CD4-positive, alpha-beta T cell treated with Interleukin-21 for 1 hour (primary cell): ENCODE measurements around the gene MIS18A.
A peak's percentile ranks its signal among the peaks of the same experiment; 100 is the strongest.
"Not testable (repeated sequence)": the region's sequence is repeated elsewhere in the genome, so short reads cannot be mapped to it uniquely, and the experiment has no call there.

Experiments used
- DNase-seq: peaks from one replicate; pipeline ENCODE4 v3.0.0-alpha.2; 2020

MIS18A gene, protein sequence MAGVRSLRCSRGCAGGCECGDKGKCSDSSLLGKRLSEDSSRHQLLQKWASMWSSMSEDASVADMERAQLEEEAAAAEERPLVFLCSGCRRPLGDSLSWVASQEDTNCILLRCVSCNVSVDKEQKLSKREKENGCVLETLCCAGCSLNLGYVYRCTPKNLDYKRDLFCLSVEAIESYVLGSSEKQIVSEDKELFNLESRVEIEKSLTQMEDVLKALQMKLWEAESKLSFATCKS

DNA sequence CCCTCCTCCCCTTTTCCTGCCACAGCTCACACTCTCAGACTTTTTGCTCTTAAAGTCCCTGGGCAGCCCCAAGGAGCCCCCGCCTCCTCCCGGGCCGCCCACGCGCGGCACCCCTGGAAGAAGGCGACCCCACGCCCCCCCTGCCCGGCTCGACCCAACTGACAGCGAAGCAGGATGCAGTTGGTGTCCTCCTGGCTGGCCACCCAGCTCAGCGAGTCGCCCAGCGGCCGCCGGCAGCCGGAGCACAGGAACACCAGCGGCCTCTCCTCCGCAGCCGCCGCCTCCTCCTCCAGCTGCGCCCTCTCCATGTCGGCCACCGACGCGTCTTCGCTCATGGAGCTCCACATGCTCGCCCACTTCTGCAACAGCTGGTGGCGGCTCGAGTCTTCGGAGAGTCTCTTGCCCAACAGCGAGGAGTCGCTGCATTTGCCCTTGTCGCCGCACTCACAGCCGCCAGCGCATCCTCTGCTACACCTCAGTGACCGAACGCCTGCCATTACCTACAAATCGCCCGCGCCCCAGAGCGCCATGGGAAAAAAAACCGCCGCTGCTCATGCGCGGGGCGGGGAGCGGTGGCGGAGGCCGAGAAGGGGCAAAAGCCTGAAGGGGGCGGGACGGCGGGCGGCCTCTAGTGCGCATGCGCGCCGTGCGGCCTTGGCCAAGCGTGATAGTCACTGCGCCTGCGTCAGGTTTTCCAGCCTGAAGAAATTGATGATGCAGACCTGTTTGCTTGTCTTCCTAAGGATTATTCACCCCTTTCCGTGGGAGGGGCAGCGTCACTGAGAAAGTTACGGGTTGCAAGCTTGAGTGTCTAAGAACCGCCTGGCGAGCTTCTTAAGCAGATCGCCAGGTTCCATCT, at the start of gene MIS18A:
Gene MIS18A, minus strand, starts transcription at position 532 of the 859 bp plus-strand sequence. Its CDS starts 35 bp downstream, at position 497.
- DNase-seq, result peak; percentile 96

DNA sequence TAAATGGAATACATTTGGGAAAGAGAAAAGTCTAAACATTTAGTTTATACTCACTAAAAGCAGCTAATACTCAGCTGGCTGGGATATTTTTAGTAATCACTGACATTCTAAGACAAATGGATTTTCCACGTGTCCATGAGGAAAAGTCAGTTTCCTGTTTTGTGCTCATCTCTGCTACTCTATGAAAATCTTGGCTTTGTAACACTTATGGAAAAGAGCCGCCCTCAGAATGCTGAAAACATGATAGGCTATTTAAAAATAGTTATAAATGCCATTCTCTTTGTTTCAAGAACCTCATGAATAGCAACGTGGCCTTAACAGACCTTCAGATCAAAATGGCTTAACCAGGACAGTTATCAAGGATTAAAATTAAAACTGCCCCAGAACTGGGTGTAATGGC, 49.7 kb upstream of the MIS18A start:
- DNase-seq, result no peak

DNA sequence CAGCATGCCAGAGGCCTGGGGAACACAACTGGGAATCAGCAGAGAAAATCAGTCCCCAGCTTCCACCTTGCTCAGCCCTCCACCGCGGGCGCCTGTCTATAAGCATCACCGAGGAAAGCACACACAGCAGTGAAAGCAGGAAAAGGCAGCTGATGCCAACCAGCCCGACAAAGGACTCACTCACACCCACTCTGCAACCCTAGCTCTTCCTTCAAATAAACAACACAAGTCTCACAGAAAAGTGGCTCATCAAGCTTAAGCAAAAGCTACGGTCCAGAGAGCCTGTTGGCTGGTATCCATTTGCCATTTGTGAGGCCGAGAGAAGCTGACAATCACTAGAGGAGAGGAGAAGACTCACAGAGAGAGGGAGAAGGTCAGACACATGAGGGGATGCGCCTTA, 46.9 kb upstream of the MIS18A start:
- no peak for DNase-seq

DNA sequence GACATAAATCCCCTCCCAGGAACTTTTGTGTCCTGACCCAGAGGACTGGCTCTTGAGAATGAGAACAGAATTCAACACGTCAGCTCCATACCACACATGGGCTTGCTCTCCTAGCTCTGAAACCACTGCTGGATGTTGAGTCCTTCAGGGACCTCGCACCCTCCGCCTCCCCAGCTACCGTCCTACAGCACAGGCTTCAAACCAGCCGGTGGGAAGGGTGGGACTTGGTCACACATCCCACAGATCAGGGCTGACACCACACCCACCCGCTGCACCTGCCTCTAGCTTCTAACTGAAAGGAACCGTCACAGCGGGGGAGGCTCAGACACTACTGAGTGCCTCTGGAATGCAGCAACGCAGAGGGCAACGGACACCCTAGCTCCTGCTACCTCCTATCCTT, 43.8 kb upstream of the MIS18A start:
- no peak for DNase-seq

DNA sequence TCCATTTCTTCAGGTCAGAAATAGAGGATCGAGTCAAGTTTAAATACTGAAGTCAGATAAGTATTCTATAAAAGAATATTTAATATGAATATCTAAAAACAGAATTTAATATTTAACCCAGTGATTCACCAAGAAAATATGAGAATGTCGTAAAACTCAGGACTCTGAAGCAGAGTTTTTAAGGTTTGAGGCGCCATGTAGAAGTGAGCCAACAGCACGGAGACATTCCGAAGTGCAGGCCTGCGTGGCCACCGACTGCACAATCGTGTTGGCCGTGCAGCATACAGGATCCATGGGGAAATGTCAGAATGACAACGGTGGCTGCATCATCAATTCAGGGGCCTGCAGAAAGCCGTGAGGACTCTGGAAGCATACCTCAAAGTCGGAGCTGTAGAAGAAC, 43.3 kb upstream of the MIS18A start:
- no peak for DNase-seq

DNA sequence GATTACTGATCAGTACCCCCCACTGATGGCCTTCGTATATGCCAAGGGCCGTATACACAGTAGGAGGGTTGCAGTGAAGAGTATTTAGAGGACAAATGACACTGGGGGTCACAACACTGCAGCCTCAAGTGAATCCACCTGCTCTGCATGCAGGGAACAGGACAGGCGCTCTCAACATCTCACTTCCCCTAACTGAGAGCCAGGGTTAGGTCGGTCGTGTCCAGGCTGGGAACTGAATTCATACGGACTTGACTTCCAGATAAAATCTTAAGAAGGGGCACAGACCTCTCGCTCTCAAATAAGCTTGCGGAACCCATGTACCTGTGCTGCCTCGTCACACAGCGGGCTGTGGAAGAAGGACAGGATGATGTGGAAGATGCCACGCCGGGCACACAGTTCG, 42.6 kb upstream of the MIS18A start:
- DNase-seq, result no peak

DNA sequence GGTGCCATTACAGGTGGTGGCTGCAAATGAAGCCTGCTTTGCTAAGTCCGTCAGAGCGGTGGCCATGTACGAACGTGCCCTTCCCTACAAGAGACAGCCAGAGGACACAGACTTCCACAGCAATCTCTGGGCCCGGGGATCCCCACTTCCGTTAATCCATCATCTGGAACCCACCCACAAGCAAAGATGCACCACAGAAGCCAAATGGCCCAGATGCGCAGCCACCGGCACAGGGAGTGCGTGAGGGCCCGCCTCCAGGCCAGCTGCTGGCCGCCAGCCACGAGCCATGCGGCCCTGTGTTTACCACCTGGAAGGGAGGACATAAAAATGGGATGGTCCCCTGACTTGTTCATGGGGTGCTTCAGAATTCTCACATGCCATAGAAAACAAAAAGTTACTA, 41.9 kb upstream of the MIS18A start:
- DNase-seq, result no peak

DNA sequence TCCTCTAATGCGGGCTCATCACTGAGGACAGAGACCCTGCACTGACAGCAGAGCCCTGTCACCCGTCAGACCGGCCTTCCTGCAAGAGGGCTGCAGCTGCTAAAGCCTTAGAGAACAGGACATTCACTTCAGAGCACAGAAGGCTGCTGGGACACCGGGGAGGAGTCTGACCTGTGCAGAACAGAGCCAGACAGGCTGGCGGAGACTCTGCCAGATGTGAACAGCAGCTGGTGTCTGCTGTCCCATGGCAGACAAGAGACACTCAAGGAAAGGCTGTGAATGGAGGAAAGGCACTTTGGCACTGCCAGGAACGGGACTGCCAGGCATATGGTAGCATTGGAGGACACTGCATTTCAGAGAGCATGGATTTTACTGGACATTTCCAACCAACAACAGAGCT, 41.2 kb upstream of the MIS18A start:
- DNase-seq, result no peak

DNA sequence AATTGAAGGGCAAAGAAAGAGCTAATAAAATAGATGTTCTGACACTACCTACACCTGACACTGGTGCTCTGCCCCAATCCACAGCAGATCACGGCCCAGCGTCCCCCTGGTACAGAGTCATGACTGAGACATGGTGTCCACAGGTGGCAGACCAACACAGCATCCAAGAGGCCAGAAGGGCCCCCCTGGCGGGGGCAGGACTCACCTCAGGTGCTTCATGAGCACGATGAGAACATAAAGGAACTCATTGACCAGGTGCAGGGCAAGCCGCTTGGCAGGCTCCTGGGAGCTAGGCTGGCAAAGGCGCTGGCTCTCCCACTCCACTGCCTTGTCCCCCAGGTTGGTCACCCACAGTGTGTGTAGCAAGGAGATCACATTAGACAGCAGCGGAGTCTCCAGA, 40.2 kb upstream of the MIS18A start:
- DNase-seq, result no peak

DNA sequence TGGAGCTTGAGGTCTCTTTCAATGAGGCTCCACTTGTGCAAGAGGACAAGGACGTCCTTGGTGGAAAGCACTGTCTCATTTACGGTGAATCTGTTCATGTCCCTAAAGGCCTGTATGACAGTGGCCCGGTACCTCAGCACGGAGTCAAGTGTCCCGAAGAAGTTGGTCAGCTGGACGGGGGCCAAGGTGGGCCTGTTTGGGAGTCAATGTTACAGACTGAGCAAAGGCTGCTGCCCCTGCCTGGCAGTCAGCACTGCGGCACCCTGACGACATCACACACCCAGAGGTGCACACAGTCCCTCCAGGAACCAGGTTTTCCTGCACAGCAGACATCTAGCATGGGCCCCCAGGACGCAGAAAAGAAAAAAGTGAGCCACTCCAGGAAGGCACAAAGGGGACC, 38.9 kb upstream of the MIS18A start:
- no peak for DNase-seq

DNA sequence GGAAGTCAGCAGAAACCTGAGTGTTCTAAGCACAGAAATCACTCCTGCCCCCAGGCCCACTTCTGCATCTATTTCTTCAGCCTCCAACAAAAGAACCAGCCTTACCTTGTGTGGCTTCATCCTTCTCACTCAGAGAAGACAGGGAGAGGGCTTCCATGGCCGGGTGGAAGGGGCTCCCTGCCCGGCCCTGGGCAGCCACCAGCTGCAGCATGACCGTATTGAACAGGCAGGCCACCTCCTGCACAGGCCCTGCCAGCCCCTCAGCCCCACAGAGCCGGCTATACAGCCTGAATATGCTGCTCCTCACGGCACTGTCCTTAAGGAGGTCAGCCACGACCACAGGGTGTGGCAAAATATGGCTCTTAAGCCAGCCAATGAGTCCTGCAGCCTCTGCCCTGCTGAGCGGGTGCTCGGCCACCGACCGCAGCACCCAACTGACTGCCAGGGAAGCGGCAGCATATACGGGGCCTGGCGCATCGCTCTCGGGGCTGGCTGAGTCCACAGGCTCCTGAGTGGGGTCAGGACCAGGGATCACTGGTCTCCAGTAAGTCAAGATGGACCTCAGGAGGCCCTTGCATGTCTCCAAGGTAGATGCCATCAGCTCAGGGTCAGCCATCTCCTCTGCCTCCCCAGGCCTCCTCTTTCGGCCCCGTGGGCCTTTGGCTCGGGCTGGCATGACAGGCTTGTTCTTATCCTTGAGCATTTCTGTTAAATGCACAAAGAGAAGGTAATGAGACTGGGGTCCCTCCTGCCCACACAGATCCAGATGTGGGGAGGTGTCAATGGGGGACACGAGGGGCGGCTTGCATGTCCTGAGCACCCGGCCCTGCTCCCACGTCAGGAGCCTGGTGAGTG, 37.7 kb upstream of the MIS18A start:
- no peak for DNase-seq

DNA sequence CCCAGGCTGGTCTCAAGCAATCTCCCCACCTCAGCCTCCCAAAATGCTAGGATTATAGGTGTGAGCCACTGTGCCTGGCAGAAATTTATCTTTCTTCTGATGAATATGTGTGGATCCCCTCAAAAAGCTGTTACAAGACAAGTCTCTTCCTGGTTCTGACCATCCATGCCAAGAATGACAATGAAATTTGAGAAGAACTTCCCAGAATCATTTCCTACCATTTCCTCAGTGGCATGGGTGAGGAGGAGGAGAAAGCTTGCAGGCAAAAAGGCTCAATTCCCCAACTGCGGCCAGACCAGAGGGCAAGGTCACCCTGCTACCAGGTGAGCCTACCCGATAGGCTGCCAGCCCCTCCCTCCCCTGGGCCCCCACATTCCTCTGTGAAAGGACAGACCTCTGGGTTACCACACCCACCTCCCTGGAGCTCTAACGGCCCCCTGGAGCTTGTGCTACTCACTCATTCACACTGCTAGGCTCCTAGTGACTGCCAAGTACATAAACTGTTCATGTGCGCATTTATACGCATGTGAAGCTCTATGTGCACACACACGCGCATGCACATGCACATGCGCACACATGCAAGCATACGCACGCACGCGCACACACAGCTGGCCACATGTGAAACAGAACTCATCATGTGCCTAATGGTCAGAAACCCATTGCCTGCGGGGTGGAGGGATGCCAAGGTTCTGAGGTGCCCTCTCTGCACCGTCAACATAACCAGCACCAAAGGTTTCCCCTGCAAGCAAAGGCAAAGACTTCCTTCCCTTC, 36.8 kb upstream of the MIS18A start:
- DNase-seq, result no peak

DNA sequence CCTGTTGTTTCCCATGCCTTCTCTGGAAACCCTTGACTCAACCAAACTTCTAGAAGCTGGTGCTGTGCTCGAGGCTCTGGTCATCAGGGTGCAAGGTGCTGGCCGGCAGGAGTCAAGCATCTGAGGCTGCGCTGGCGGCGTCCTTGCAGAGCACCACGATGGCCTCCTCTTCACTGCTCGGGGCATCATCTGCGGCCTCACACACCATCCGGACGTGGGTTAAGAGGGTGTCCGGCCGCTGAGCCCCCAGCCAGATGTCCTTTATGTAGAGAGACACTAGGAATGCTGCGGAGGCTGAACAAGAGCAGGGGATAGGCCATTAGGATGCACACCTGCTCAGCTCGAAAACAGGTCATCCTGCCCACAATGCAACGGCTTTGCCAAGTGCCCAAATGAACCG, 36.0 kb upstream of the MIS18A start:
- DNase-seq, result no peak

DNA sequence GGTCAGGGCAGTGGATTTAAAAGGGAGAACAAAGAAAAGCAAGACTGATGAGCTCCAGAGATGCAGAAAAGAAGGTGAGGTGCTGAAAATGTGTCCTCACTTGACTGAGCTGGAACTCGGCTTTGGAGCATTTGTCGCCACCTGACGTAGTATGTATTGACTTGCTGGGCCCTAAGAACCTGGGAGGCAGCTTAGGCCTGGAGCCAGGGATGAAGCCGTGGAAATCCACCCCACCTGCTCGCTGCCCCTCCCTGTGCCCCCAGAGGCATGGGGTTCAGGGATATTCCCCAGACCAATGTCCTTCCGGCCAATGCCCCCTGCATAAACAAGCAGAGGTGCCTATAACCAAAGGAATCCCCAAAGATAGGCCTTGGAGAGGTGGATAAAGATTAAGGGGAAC, 34.1 kb upstream of the MIS18A start:
- DNase-seq, result no peak

DNA sequence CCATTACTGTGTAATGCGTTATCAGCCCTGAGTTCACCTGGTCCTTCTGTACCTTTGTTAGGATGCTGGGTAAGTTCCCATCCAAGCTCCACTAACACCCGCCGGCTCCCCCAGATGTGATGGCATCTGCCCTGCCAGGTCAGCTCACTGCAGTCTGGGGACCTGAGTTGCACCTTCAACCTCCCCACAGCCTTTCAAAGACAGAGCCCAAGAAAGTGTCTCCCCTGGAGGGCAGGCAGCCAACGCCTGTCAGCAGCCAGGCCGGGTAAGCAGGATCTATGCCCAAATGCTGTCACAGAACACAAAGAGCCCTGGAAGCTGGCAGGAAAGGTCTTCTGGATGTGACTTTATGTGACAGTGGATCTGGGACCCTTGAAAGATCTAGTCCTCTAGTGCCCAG, 33.5 kb upstream of the MIS18A start:
- no peak for DNase-seq

DNA sequence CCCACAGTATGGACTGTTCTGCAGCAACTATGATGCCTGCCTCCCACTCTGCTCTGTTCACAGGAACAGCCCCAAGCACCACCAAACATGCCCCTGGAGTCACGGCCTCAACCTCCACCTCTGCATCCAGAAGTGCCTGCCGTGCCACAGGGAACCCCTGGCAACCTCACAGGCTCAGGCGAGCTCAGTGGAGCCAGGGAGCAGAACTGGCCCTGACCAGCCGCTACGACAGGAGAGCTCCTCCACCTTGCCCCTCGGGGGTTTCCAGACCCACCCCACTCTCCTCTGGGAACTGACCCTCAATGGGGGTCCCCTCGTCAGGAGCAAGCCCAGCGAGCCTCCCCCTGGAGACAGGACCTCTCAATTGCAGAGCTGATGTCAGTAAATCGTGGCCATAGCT, 32.8 kb upstream of the MIS18A start:
- DNase-seq, result no peak

DNA sequence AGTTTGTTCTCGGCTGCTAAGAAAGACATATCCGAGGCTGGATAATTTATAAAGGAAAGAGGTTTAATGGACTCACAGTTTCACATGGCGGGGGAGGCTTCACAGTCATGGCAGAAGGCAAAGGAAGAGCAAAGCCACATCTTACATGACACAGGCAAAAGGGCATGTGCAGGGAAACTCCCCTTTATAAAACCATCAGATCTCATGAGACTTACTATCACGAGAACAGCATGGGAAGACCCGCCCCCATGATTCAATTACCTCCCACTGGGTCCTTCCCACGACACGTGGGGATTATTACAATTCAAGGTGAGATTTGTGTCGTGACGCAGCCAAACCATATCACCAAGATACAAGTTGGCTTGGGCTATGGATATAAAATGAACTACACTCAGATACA, 32.1 kb upstream of the MIS18A start:
- DNase-seq, result not testable (repeated sequence)

DNA sequence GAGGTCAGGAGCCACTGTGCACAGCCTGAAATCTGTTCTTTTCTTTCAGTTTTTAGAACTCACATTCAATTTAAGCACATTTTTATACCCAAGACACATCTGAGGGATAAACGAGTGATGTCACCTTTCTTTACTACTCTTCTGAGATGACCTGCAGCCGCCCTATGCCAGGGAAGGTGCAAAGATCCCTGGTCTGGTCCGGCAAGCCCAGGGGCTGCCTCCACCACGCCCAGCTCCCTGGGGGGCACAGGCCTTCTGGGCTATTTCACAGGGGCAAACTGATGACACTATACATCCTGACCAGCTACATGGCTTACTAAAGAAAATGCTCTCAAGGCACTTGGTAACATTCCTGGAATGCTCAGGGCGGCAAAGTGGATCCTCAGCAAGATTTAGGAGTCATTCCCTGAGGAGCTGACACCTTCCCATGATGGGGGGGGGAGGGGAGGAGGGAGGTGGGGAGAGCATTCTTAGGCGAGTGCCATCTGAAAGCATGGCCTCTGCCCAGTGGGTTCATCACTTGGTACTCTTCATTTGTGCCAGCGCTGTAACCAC, 31.1 kb upstream of the MIS18A start:
- DNase-seq, result no peak

DNA sequence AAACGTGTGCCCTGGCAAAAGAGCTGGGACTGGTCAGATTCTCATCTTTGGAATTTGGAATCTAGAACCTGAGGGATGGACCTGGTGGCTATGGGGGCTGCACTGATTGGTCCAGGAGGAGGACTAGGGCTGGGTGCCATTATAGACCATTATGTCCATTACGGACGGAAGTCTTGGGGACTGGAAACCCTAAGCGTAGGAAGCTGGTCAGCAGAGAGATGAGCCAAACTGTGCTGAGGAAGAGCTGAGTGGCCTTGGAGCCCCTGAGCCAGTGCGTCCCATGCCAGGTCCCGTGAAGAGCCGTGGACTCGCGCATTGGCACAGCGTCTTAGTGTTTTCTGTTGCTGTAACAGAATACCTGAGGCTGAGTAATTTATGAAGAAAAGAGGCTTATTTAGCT, 29.8 kb upstream of the MIS18A start:
- no peak for DNase-seq

DNA sequence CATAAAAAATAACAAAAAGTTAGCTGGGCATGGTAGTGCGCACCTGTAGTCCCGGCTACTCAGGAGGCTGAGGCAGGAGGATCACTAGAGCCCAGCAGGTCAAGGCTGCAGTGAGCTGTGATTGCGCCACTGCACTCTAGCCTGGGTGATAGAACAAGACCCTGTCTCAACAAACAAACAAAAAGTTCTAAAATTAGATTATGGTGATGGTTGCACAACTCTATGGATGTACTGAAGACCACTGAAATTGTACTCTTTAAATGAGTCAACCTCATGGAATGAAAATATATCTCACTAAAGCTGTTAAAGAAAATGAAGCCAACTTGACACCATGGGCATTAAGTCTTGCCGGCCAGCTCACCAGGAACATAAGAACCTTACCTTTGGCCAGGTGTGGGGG, 28.9 kb upstream of the MIS18A start:
- DNase-seq, result no peak

DNA sequence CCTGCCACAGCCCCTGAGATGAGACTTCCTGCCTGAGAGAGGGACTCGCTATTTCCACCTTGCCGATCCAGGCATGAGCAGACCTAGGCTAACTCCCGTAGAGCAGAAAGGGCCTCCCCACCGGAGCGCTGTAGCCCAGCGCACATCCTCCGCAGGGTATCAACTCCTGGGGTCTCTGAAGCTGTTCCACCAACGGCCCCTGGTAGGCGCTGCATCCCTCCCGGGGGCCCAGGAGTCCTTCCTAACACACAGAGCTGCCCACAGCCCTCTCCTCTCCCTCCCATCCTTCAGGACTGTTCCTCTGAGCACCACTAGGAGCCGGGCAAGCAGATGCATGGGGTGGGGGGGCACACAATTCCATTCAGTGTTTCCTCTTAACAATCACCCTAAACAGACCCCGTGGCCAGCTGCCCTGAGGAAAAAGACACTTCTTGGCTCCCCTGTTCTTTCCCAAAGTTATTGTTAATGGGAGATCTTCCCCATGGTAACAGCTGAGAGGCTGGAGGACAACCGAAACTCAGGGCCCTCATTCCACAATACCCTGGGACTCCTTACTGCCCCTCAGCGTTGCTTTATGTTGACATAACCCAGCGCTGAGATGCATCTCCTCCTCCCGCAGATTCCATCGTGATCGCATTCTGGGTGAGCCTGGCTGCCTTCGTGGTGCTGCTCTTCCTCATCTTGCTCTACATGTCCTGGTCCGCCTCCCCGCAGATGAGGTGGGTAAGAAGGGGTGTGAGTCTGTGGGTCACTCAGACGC, 27.4 kb upstream of the MIS18A start:
- DNase-seq, result no peak

DNA sequence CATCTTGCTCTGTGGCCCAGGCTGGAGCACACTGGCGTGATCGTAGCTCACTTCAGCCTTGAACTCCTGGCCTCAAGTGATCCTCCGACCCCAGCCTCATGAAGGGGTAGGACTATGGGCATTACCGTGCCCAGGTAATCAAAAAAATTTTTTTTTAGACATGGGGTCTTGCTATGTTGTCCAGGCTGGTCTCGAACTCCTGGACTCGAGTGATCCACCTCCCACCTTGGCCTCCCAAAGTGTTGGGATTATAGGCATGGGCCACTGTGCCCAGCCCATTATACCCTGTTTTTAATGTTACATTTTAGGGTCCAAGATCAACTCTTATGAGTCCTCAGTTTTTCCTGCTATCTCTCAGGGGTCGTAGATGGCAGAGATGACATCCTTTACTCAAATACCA, 26.1 kb upstream of the MIS18A start:
- DNase-seq, result no peak
